ENCODE results near the gene STX17.

Gene STX17

GRCh38 chr9:99906403-99907207, at the start of gene STX17 (continued):
- no peak for TF ChIP-seq ZNF596 (tag by site-specific recombination; IDR thresholded peaks at IDR 0.05)
- no peak for TF ChIP-seq ZNF670 (tag by site-specific recombination; IDR thresholded peaks at IDR 0.05; ENCODE audit: low read depth)
- no peak for TF ChIP-seq HOXC10 (CRISPR knock-in tag; IDR thresholded peaks at IDR 0.05)
- TF ChIP-seq ZNF239 (tag by site-specific recombination; IDR thresholded peaks at IDR 0.05) = no peak
- TF ChIP-seq SP7 (tag by site-specific recombination; IDR thresholded peaks at IDR 0.05) = peak; percentile 52
- TF ChIP-seq ZNF132 (tag by site-specific recombination; IDR thresholded peaks at IDR 0.05; ENCODE audit: borderline replicate concordance) = no peak
- TF ChIP-seq ZNF10 (tag by site-specific recombination; IDR thresholded peaks at IDR 0.05) = no peak
- TF ChIP-seq ZNF473 (tag by site-specific recombination; IDR thresholded peaks at IDR 0.05) = no peak
- no peak for TF ChIP-seq ZNF791 (tag by site-specific recombination; IDR thresholded peaks at IDR 0.05)
- TF ChIP-seq ZIC2 (tag by site-specific recombination; IDR thresholded peaks at IDR 0.05) = peak; percentile 61
- TF ChIP-seq ZNF19 (tag by site-specific recombination; IDR thresholded peaks at IDR 0.05; ENCODE audit: low read depth) = no peak
- TF ChIP-seq ZNF621 (tag by site-specific recombination; IDR thresholded peaks at IDR 0.05) = no peak
- no peak for TF ChIP-seq ZNF645 (tag by site-specific recombination; IDR thresholded peaks at IDR 0.05)
- no peak for TF ChIP-seq SCRT1 (tag by site-specific recombination; IDR thresholded peaks at IDR 0.05; ENCODE audit: borderline replicate concordance)
- TF ChIP-seq EGR2 (tag by site-specific recombination; IDR thresholded peaks at IDR 0.05; ENCODE audit: low read depth) = no peak
- TF ChIP-seq ZNF776 (tag by site-specific recombination; IDR thresholded peaks at IDR 0.05; ENCODE audit: borderline replicate concordance) = no peak
- TF ChIP-seq ZNF449 (tag by site-specific recombination; IDR thresholded peaks at IDR 0.05) = no peak
- peak; percentile 38; the same call in 1 of the 2 replicates for TF ChIP-seq ZNF629 (tag by site-specific recombination; IDR thresholded peaks at IDR 0.05)
- peak; percentile 24; the same call in 1 of the 2 replicates for TF ChIP-seq SCRT2 (tag by site-specific recombination; IDR thresholded peaks at IDR 0.05)
- no peak for TF ChIP-seq ZNF544 (tag by site-specific recombination; IDR thresholded peaks at IDR 0.05)
- peak; percentile 98 for TF ChIP-seq GLIS2 (tag by site-specific recombination; IDR thresholded peaks at IDR 0.05)
- no peak for TF ChIP-seq ZBTB49 (tag by site-specific recombination; IDR thresholded peaks at IDR 0.05; ENCODE audit: low read depth)
- no peak for TF ChIP-seq ZNF24 (tag by site-specific recombination; IDR thresholded peaks at IDR 0.05)
- TF ChIP-seq ZNF561 (tag by site-specific recombination; IDR thresholded peaks at IDR 0.05; ENCODE audit: borderline replicate concordance) = peak; percentile 80; the same call in 1 of the 2 replicates
